ENCODE results near the gene LPP. TPM values are rescaled to one million over a fixed set of nuclear protein-coding genes. Genes with fewer than 3 reads are reported as not detected.

The LPP gene
- total and polyA plus RNA-seq, 2 of the 13 experiments (the other 11 are each of a cell fraction or from before 2014, with no cell fraction given) = 19.2 to 29.9 TPM

DNA sequence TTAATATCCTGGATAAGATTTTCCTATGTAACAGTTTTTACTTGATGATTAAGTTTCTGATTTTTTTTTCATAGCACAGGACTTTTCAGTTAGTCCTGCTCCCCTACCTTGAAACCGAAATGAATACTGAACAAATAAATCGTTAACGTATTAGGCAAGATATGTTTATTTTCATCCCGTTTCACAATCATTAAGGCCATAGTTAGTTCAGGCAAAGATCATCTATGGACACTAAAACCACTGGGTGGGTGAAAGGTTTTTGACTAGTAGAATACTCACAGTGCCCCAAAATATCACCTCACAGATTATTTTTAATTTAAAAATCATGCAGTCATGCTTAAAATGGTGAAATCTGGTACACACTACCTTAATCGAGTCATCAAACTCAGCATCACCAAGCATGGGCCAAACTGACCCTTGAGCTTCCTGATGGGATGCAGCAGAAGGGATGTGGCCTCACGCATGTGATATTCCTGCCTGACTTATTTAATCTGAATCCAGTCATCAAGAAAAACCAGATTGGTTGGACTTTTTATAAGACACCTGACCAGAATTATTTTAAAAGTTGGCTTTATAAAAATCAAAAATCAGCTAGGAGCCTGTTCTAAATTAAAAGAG, 365.0 kb downstream of the LPP start (continued):
- TF ChIP-seq, protein P1, sequence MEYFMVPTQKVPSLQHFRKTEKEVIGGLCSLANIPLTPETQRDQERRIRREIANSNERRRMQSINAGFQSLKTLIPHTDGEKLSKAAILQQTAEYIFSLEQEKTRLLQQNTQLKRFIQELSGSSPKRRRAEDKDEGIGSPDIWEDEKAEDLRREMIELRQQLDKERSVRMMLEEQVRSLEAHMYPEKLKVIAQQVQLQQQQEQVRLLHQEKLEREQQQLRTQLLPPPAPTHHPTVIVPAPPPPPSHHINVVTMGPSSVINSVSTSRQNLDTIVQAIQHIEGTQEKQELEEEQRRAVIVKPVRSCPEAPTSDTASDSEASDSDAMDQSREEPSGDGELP (IDR thresholded peaks at IDR 0.05; ENCODE audit: borderline replicate concordance, low read depth) = no peak
- TF ChIP-seq NCOR1 (IDR thresholded peaks at IDR 0.05; ENCODE audit: borderline replicate concordance, low read length) (peak; percentile 77; the same call in 1 of the 2 replicates), ZNF644 (CRISPR knock-in tag; IDR thresholded peaks at IDR 0.05; ENCODE audit: low read depth) (peak; percentile 91), ZNF333 (CRISPR knock-in tag; IDR thresholded peaks at IDR 0.05; ENCODE audit: borderline replicate concordance) (no peak), RELA (CRISPR knock-in tag; IDR thresholded peaks at IDR 0.05) (no peak), SIX1 (CRISPR knock-in tag; IDR thresholded peaks at IDR 0.05; ENCODE audit: borderline replicate concordance) (peak; percentile 94), FOXO1 (CRISPR knock-in tag; IDR thresholded peaks at IDR 0.05) (peak; percentile 50; the same call in 1 of the 2 replicates), TCF7L2 (IDR thresholded peaks at IDR 0.05; ENCODE audit: low read depth, low read length) (no peak), ZMYM4 (CRISPR knock-in tag; IDR thresholded peaks at IDR 0.05) (peak; percentile 88), ZFP36 (IDR thresholded peaks at IDR 0.05; ENCODE audit: borderline replicate concordance, low read depth, low read length, partially characterized antibody) (no peak), KLF13 (CRISPR knock-in tag; IDR thresholded peaks at IDR 0.05) (no peak), SAFB2 (CRISPR knock-in tag; IDR thresholded peaks at IDR 0.05; ENCODE audit: borderline replicate concordance, low read depth) (no peak), KAT2B (IDR thresholded peaks at IDR 0.05; ENCODE audit: borderline replicate concordance, low read depth, low read length) (no peak), FOSL1 (CRISPR knock-in tag; IDR thresholded peaks at IDR 0.05; ENCODE audit: borderline replicate concordance) (no peak), EHMT2 (IDR thresholded peaks at IDR 0.05; ENCODE audit: borderline replicate concordance, low read depth, low read length) (peak; percentile 70; the same call in 1 of the 2 replicates)
- TF ChIP-seq, protein P2, sequence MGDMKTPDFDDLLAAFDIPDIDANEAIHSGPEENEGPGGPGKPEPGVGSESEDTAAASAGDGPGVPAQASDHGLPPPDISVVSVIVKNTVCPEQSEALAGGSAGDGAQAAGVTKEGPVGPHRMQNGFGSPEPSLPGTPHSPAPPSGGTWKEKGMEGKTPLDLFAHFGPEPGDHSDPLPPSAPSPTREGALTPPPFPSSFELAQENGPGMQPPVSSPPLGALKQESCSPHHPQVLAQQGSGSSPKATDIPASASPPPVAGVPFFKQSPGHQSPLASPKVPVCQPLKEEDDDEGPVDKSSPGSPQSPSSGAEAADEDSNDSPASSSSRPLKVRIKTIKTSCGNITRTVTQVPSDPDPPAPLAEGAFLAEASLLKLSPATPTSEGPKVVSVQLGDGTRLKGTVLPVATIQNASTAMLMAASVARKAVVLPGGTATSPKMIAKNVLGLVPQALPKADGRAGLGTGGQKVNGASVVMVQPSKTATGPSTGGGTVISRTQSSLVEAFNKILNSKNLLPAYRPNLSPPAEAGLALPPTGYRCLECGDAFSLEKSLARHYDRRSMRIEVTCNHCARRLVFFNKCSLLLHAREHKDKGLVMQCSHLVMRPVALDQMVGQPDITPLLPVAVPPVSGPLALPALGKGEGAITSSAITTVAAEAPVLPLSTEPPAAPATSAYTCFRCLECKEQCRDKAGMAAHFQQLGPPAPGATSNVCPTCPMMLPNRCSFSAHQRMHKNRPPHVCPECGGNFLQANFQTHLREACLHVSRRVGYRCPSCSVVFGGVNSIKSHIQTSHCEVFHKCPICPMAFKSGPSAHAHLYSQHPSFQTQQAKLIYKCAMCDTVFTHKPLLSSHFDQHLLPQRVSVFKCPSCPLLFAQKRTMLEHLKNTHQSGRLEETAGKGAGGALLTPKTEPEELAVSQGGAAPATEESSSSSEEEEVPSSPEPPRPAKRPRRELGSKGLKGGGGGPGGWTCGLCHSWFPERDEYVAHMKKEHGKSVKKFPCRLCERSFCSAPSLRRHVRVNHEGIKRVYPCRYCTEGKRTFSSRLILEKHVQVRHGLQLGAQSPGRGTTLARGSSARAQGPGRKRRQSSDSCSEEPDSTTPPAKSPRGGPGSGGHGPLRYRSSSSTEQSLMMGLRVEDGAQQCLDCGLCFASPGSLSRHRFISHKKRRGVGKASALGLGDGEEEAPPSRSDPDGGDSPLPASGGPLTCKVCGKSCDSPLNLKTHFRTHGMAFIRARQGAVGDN (CRISPR knock-in tag; IDR thresholded peaks at IDR 0.05) = no peak
- TF ChIP-seq, protein P3, sequence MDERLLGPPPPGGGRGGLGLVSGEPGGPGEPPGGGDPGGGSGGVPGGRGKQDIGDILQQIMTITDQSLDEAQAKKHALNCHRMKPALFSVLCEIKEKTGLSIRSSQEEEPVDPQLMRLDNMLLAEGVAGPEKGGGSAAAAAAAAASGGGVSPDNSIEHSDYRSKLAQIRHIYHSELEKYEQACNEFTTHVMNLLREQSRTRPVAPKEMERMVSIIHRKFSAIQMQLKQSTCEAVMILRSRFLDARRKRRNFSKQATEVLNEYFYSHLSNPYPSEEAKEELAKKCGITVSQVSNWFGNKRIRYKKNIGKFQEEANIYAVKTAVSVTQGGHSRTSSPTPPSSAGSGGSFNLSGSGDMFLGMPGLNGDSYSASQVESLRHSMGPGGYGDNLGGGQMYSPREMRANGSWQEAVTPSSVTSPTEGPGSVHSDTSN (CRISPR knock-in tag; IDR thresholded peaks at IDR 0.05) = no peak
- TF ChIP-seq, protein P4, sequence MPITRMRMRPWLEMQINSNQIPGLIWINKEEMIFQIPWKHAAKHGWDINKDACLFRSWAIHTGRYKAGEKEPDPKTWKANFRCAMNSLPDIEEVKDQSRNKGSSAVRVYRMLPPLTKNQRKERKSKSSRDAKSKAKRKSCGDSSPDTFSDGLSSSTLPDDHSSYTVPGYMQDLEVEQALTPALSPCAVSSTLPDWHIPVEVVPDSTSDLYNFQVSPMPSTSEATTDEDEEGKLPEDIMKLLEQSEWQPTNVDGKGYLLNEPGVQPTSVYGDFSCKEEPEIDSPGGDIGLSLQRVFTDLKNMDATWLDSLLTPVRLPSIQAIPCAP (CRISPR knock-in tag; IDR thresholded peaks at IDR 0.05; ENCODE audit: low read depth) = no peak
- TF ChIP-seq, protein P5, sequence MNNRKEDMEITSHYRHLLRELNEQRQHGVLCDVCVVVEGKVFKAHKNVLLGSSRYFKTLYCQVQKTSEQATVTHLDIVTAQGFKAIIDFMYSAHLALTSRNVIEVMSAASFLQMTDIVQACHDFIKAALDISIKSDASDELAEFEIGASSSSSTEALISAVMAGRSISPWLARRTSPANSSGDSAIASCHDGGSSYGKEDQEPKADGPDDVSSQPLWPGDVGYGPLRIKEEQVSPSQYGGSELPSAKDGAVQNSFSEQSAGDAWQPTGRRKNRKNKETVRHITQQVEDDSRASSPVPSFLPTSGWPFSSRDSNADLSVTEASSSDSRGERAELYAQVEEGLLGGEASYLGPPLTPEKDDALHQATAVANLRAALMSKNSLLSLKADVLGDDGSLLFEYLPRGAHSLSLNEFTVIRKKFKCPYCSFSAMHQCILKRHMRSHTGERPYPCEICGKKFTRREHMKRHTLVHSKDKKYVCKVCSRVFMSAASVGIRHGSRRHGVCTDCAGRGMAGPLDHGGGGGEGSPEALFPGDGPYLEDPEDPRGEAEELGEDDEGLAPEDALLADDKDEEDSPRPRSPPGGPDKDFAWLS (CRISPR knock-in tag; IDR thresholded peaks at IDR 0.05; ENCODE audit: borderline replicate concordance) = no peak
- TF ChIP-seq, protein P6, sequence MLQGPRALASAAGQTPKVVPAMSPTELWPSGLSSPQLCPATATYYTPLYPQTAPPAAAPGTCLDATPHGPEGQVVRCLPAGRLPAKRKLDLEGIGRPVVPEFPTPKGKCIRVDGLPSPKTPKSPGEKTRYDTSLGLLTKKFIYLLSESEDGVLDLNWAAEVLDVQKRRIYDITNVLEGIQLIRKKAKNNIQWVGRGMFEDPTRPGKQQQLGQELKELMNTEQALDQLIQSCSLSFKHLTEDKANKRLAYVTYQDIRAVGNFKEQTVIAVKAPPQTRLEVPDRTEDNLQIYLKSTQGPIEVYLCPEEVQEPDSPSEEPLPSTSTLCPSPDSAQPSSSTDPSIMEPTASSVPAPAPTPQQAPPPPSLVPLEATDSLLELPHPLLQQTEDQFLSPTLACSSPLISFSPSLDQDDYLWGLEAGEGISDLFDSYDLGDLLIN (CRISPR knock-in tag; IDR thresholded peaks at IDR 0.05; ENCODE audit: borderline replicate concordance) = no peak
